Effector memory CD8-positive, alpha-beta T cell (primary cell): ENCODE measurements around the gene PSMG3.
"Not testable (repeated sequence)": the region's sequence is repeated elsewhere in the genome, so short reads cannot be mapped to it uniquely, and the experiment has no call there.

Experiments
- ATAC-seq: fragments of 150-1000 bp; cut with Tn5 transposase; replicated peaks from 2 replicates; pipeline ENCODE4 v1.10.0; 2021; ENCODE audit warnings: mild to moderate bottlenecking, moderate library complexity
- DNase-seq, 3 experiments: peaks; one replicate each; pipeline ENCODE4 v3.0.0; 2021
- H3K27ac Mint-ChIP-seq, 2 donors: one replicate each; pipeline ENCODE4 v1.8.0; 2022; ENCODE audit warnings: mild to moderate bottlenecking in 2 of 2, mixed read lengths in 2 of 2, moderate library complexity in 2 of 2
- H3K27me3 Mint-ChIP-seq, 2 donors: one replicate each; pipeline ENCODE4 v1.8.0; 2022; ENCODE audit warnings: mixed read lengths in 2 of 2
- H3K36me3 Mint-ChIP-seq: one replicate; pipeline ENCODE4 v1.8.0; 2022; ENCODE audit warnings: mild to moderate bottlenecking, moderate library complexity, mixed read lengths; ENCODE audit not compliant: insufficient read depth
- H3K4me1 Mint-ChIP-seq, 2 donors: one replicate each; pipeline ENCODE4 v1.8.0; 2022; ENCODE audit warnings: low read depth in 2 of 2, mixed read lengths in 2 of 2
- H3K4me3 Mint-ChIP-seq, 2 donors: one replicate each; pipeline ENCODE4 v1.8.0; 2022; ENCODE audit warnings: mild to moderate bottlenecking in 2 of 2, mixed read lengths in 2 of 2, moderate library complexity in 2 of 2
- H3K9me3 Mint-ChIP-seq, 2 donors: one replicate each; pipeline ENCODE4 v1.8.0; 2022; ENCODE audit warnings: mixed read lengths in 2 of 2

PSMG3 gene

GRCh38 chr7:1583241-1583930 is 13.6 kb upstream of the PSMG3 start:
- H3K4me3 Mint-ChIP-seq, ATAC-seq, DNase-seq, H3K27ac Mint-ChIP-seq, H3K9me3 Mint-ChIP-seq, H3K36me3 Mint-ChIP-seq: not testable (repeated sequence)
- peaks cover 6 to 11% of the 10 kb centered on the region in 2 donors for H3K27me3 Mint-ChIP-seq
- peaks cover 7 to 12% of the 10 kb centered on the region in 2 donors for H3K4me1 Mint-ChIP-seq

DNA sequence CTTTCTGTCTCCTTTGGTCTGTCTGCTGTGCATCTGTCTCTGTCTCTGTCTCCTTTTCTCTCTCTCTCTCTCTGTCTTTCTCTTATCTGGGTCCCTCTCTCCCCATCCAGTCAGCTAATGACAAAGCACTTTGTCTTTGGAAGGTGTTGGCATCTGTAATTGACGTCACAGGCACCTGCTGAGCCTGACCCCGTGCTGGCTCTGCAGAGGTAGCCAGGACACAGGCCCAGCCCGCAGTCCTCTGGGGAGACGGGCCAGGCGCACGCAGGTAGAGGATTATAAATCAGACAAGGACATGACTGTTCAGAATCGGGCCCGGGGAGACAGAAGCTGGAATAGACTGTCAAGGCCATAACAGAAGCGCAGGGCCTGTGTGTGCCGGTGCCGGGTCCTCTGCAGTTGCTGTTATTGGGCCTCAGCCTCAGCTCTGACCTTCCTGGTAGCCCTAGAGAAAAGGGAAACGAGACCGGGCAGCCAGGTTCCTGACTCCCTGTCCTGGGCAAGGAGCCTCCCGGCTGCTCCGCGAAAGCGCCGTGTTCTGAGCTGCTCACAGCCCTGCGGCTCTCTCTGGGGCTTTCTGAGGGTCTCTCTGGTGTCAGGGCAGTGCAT is 10.7 kb upstream of the PSMG3 start:
- Mint-ChIP-seq H3K36me3 (no peaks in the 10 kb centered on the region), H3K4me1 (peaks cover 7 to 12% of the 10 kb centered on the region in 2 donors), H3K4me3 (no peak overlapping the region), H3K27ac (no peak overlapping the region), H3K9me3 (no peaks in the 10 kb centered on the region), H3K27me3 (no peaks in the 10 kb centered on the region)
- ATAC-seq (no peak), DNase-seq (no peak)

GRCh38 chr7:1579481-1580421 is 9.9 kb upstream of the PSMG3 start:
- ATAC-seq (peak; percentile 98), DNase-seq (peak; percentile 67 to 69 (median 68))
- Mint-ChIP-seq H3K9me3 (no peaks in the 10 kb centered on the region), H3K27me3 (no peaks in the 10 kb centered on the region), H3K36me3 (no peaks in the 10 kb centered on the region), H3K4me3 (no peak overlapping the region), H3K4me1 (peaks cover 7 to 12% of the 10 kb centered on the region in 2 donors), H3K27ac (peak overlapping the region in 1 of 2 donors; percentile 42)

DNA sequence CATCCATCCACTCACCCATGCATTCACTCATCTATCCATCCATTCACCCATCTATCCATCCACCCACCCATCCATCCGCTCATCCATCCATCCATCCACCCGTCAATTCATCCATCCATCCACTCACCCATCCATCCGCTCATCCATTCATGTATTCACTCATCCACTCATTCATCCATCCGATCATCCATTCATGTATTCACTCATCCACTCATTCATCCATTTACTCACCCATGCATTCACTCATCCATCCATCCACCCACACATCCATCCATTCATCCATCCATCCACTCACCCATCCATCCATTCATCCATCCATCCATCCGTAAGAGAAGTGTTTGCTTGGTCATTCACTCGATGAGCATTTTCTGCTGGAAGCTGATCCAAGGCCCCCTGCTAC is 8.7 kb upstream of the PSMG3 start:
- Mint-ChIP-seq H3K4me1 (peaks cover 7 to 12% of the 10 kb centered on the region in 2 donors), H3K9me3 (no peaks in the 10 kb centered on the region), H3K36me3 (no peaks in the 10 kb centered on the region), H3K27ac (peak overlapping the region in 1 of 2 donors; percentile 42), H3K4me3 (no peak overlapping the region), H3K27me3 (no peaks in the 10 kb centered on the region)
- no peak for DNase-seq
- ATAC-seq, result no peak

GRCh38 chr7:1576521-1577253 is 6.9 kb upstream of the PSMG3 start:
- Mint-ChIP-seq H3K4me3 (no peak overlapping the region), H3K27me3 (no peaks in the 10 kb centered on the region), H3K9me3 (no peaks in the 10 kb centered on the region), H3K4me1 (peaks cover 7 to 17% of the 10 kb centered on the region in 2 donors), H3K36me3 (no peaks in the 10 kb centered on the region), H3K27ac (no peak overlapping the region)
- DNase-seq (no peak), ATAC-seq (no peak)

- H3K9me3 Mint-ChIP-seq, result no peaks in the 10 kb centered on the region
- H3K27me3 Mint-ChIP-seq, result no peaks in the 10 kb centered on the region
Observed at GRCh38 chr7:1575809-1576208, 6.0 kb upstream of the PSMG3 start.

DNA sequence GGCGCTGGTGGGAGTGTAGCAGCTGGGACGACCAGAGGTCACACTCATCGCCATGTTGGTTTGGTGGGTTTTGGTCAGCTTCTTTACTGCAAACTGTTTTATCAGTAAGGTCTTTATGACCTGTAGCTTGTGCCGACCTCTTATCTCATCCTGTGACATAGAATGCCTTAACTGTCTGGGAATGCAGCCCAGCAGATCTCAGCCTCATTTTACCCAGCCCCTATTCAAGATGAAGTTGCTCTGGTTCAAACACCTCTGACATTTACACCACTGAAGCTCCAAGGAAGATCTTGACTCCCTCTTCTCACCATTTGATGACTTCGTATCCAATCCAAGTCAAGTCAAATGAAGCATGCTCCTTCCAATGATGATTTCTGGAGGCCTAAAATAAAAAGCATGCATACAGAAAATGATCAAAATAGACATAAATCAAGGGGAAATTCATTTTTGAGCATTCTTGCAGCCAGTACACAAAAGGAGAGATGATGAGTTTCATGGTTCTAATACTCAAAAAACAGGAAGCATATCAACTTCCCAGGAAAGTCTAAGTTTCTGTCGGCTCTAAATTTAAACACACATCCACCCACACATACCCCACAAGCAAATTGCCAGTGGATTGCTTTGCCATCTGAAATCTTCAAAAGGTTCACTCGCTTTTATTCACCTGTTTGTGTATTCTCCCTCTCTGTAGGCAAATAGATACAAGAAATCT is 2.4 kb upstream of the PSMG3 start:
- Mint-ChIP-seq H3K27me3 (no peaks in the 10 kb centered on the region), H3K4me1 (peaks cover 15 to 21% of the 10 kb centered on the region in 2 donors), H3K36me3 (peaks cover 20% of the 10 kb centered on the region), H3K9me3 (no peaks in the 10 kb centered on the region), H3K4me3 (no peak overlapping the region), H3K27ac (peak overlapping the region in 1 of 2 donors; percentile 80)
- ATAC-seq (no peak), DNase-seq (no peak)

More at GRCh38 chr7:1575809-1576208, 6.0 kb upstream of the PSMG3 start:
- no peak for DNase-seq
- peaks cover 2% of the 10 kb centered on the region for H3K36me3 Mint-ChIP-seq
- ATAC-seq, result no peak
- H3K4me1 Mint-ChIP-seq, result peaks cover 10 to 21% of the 10 kb centered on the region in 2 donors
- no peak overlapping the region for H3K4me3 Mint-ChIP-seq
- H3K27ac Mint-ChIP-seq, result no peak overlapping the region

GRCh38 chr7:1569440-1569832 is 396 bp downstream of the PSMG3 start:
- peak overlapping the region; percentile 90 to 93 for H3K27ac Mint-ChIP-seq
- no peaks in the 10 kb centered on the region for H3K27me3 Mint-ChIP-seq
- peak overlapping the region; percentile 80 to 82 for H3K4me3 Mint-ChIP-seq
- peak; percentile 19 for ATAC-seq
- DNase-seq, result no peak
- peaks cover 18 to 21% of the 10 kb centered on the region in 2 donors for H3K4me1 Mint-ChIP-seq
- peaks cover 36% of the 10 kb centered on the region for H3K36me3 Mint-ChIP-seq
- no peaks in the 10 kb centered on the region for H3K9me3 Mint-ChIP-seq

DNA sequence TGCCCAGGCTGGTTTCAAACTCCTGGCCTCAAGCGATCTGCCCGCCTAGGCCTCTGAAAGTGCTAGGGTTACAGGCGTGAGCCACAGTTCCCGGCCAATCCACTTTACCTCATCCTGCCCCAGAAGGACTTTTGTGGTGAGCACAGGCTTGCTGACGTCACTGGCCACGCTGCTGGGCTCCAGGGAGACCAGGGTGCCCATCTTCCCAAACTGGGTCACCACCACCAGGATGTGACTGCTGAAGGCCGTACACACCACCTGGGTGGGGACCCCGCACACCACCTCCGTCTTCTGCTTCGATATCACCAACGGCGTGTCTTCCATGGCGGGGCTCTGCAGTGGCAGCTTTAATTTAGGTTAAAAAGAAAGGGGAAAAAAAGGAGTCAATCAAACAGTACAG is 816 bp downstream of the PSMG3 start:
- peaks cover 18 to 21% of the 10 kb centered on the region in 2 donors for H3K4me1 Mint-ChIP-seq
- ATAC-seq (peak; percentile 61), DNase-seq (peak; percentile 29 to 65 (median 60))
- peaks cover 36% of the 10 kb centered on the region for H3K36me3 Mint-ChIP-seq
- H3K27me3 Mint-ChIP-seq, result no peaks in the 10 kb centered on the region
- H3K4me3 Mint-ChIP-seq, result peak overlapping the region; percentile 80 to 82
- H3K27ac Mint-ChIP-seq, result peak overlapping the region; percentile 90 to 93
- no peaks in the 10 kb centered on the region for H3K9me3 Mint-ChIP-seq

DNA sequence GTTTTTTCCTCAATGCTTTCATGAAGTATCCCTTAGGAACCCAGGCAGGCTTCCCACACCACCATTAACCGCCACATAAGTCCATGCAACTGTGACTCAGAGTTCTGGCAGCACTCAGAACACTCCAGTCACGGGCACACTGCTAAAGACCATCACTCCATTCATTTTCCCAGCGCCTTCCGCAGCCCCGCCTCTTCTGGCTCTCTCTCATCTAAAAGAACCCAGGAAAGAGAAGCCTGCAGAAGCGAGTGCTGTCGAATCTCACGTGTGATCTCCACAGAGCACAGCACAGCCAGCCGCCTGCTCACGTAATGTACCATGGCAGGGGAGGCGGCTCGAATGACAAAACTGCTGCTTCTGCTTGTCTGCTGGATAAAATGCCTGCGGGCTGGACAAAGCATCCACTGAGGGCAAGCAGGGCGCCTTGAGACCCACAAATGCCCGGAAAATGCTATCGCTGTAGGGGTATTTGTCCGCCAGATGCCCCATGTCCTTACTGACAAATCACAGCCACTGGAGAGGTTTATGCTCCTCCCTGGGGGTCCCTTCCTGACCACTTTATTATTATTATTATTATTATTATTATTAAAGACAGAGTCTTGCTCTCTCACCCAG is 1.8 kb downstream of the PSMG3 start:
- Mint-ChIP-seq H3K4me3 (no peak overlapping the region), H3K27me3 (no peaks in the 10 kb centered on the region), H3K9me3 (no peaks in the 10 kb centered on the region), H3K27ac (peak overlapping the region in 1 of 2 donors; percentile 90), H3K36me3 (peaks cover 36% of the 10 kb centered on the region), H3K4me1 (peaks cover 18 to 21% of the 10 kb centered on the region in 2 donors)
- ATAC-seq, result no peak
- DNase-seq, result no peak

- H3K4me3 Mint-ChIP-seq, result peak overlapping the region in 1 of 2 donors; percentile 29
- DNase-seq (no peak), ATAC-seq (no peak)
- H3K9me3 Mint-ChIP-seq, result no peaks in the 10 kb centered on the region
- peaks cover 18 to 19% of the 10 kb centered on the region in 2 donors for H3K4me1 Mint-ChIP-seq
- H3K27ac Mint-ChIP-seq, result peak overlapping the region in 1 of 2 donors; percentile 69
- H3K27me3 Mint-ChIP-seq, result no peaks in the 10 kb centered on the region
- peaks cover 36% of the 10 kb centered on the region for H3K36me3 Mint-ChIP-seq
Observed at GRCh38 chr7:1567049-1567771, 2.6 kb downstream of the PSMG3 start.

DNA sequence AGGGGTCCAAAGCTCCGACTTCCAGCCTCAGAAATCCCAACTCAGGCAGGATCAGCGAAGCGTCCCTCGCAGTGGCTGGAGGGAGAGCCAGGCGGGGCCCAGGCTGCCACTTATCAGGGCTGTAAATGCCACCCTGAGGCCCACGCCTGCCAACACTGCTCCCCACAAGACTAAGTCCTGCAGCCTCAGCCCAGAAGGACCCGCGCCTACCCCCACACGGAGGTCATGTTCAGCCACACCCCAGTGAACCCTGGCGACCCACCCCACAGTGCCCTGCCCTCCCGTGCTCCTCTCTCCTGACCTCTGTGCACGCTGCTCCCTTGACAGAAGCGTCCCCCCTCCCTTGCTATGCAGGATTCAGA is 3.2 kb downstream of the PSMG3 start:
- no peak overlapping the region for H3K4me3 Mint-ChIP-seq

More for the DNA sequence above, 3.2 kb downstream of the PSMG3 start:
- H3K9me3 Mint-ChIP-seq, result no peaks in the 10 kb centered on the region
- no peak for DNase-seq
- peak overlapping the region in 1 of 2 donors; percentile 69 for H3K27ac Mint-ChIP-seq
- no peak for ATAC-seq
- no peaks in the 10 kb centered on the region for H3K27me3 Mint-ChIP-seq
- H3K4me1 Mint-ChIP-seq, result peaks cover 16 to 18% of the 10 kb centered on the region in 2 donors
- H3K36me3 Mint-ChIP-seq, result peaks cover 36% of the 10 kb centered on the region
